Fibroblast of the aortic adventitia (primary cell): ENCODE results near the gene REP15. TPM values are rescaled to one million over a fixed set of nuclear protein-coding genes. Genes with fewer than 3 reads are reported as not detected.
"Not testable (repeated sequence)": the region's sequence is repeated elsewhere in the genome, so short reads cannot be mapped to it uniquely, and the experiment has no call there.

Experiments used
- DNase-seq: peaks from one replicate; pipeline ENCODE4 v3.0.0-alpha.2; 2010; ENCODE audit warnings: low read depth
- H3K4me3 ChIP-seq: 2 replicates; pipeline ENCODE4 v1.5.1; 2011; ENCODE audit warnings: low read depth, mild to moderate bottlenecking, control low read depth, low read length, moderate library complexity
- CTCF ChIP-seq: IDR thresholded peaks from 2 replicates; pipeline ENCODE4 v1.5.1; 2011; ENCODE audit warnings: mild to moderate bottlenecking, low read length, control low read depth, inconsistent platforms; ENCODE audit not compliant: insufficient read depth
- total RNA-seq: library from RNA; depleted of rRNA; stranded (reverse); fragments of >200 nt; gene quantifications from 2 replicates; pipeline ENCODE4 v1.2.3, GENCODE V29; 2012; ENCODE audit warnings: low replicate concordance

REP15 gene
- 1.1 and 3.5 TPM in 2 replicates for total RNA-seq

GRCh38 chr12:27696293-27696652 lies at the start of gene REP15:
TSS of gene REP15 (plus strand) at chr12:27696447. CDS start at chr12:27696563, 116 bp downstream.
- H3K4me3 ChIP-seq, result no peak within 1 kb of the TSS
- no peak for TF ChIP-seq CTCF
- DNase-seq, result no peak

GRCh38 chr12:27650011-27650410 lies 46.2 kb upstream of the REP15 start:
- DNase-seq, result no peak
- no peak for TF ChIP-seq CTCF
- no peak overlapping the region for H3K4me3 ChIP-seq

- peak; percentile 25 for DNase-seq
Observed at GRCh38 chr12:27651201-27651600, 45.0 kb upstream of the REP15 start.

GRCh38 chr12:27652174-27652763 lies 44.0 kb upstream of the REP15 start:
- peak; percentile 82 for TF ChIP-seq CTCF
- DNase-seq, result peak; percentile 93
- no peak overlapping the region for H3K4me3 ChIP-seq

More at GRCh38 chr12:27651201-27651600, 45.0 kb upstream of the REP15 start:
- no peak overlapping the region for H3K4me3 ChIP-seq
- TF ChIP-seq CTCF, result no peak

- no peak for DNase-seq
- no peak for TF ChIP-seq CTCF
- no peak overlapping the region for H3K4me3 ChIP-seq
Observed at GRCh38 chr12:27653661-27654060, 42.6 kb upstream of the REP15 start.

- not testable (repeated sequence) for DNase-seq
Observed at GRCh38 chr12:27655476-27655875, 40.8 kb upstream of the REP15 start.

GRCh38 chr12:27657296-27657695 lies 39.0 kb upstream of the REP15 start:
- no peak overlapping the region for H3K4me3 ChIP-seq
- peak; percentile 47 for DNase-seq
- no peak for TF ChIP-seq CTCF

More at GRCh38 chr12:27655476-27655875, 40.8 kb upstream of the REP15 start:
- H3K4me3 ChIP-seq, result not testable (repeated sequence)
